ENCODE data around the gene NIM1K.
"Not testable (repeated sequence)": the region's sequence is repeated elsewhere in the genome, so short reads cannot be mapped to it uniquely, and the experiment has no call there.

The NIM1K gene

GRCh38 chr5:43191740-43192557 lies at the start of gene NIM1K:
Gene NIM1K (plus strand): TSS chr5:43192225. CDS start chr5:43245776, 53,551 bp downstream.
- no peak for DNase-seq (ENCODE audit: low read depth)

GRCh38 chr5:43145071-43145470 lies 47.0 kb upstream of the NIM1K start:
- no peak for DNase-seq (ENCODE audit: low read depth)

GRCh38 chr5:43146958-43147357 lies 45.1 kb upstream of the NIM1K start:
- no peak for DNase-seq (ENCODE audit: low read depth)

DNA sequence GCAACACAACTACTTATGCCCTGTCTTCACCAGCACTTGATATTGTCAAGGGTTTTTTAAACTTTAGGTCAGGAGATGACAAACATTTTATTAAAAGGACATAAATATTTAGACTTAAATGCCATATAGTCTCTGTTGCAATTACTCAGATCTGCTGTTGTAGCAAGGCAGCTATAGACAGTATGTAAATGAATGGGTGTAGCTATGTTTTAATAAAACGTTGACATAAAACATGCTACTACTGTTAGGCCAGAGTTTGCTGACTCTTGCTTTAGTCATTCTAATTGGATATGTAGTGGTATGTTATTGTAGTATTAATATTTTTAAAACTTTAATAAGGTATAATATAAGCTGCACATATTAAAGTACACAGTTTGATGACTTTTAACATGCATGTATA lies 43.6 kb upstream of the NIM1K start:
- no peak for DNase-seq (ENCODE audit: low read depth)

- no peak for DNase-seq (ENCODE audit: low read depth)
Measured at GRCh38 chr5:43149231-43149630, 42.8 kb upstream of the NIM1K start.

GRCh38 chr5:43150075-43150474 lies 42.0 kb upstream of the NIM1K start:
- no peak for DNase-seq (ENCODE audit: low read depth)

DNA sequence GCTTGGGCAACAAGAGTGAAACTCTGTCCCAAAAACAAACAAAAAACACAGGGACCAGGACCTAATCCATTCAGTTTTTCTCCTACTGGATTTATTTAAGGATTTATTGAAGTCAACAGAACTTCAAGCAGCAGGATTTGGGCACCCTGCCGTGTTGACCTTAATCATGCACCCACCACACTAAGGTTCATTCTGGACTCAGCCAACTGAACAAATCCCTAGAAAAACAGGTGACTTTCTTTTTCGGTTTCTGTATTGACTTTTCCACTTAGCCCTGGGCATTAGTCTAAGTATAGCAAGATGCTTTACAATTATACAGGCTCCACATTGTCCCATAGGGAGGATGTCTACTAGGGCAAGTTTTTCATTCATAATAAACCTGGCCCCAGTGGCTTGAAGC lies 41.3 kb upstream of the NIM1K start:
- no peak for DNase-seq (ENCODE audit: low read depth)

DNA sequence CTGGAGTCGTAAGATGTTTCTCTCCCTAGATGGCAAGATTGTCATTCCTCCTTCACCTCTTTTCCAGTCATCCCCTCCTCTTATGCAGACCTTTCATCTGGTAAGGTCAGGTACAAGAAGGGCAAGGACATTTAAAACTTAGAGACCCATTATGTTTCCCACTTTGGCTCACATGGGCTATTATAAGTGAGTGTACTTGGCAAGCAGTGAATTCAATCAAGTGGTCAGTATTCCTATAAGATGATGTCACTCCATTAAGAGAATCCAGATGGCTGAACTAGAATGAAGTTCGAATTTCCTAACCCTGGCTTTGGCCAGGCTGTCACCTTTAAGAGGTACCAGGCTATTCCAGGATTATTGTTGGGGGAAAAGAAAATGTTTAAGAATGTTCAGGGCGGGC lies 39.1 kb upstream of the NIM1K start:
- no peak for DNase-seq (ENCODE audit: low read depth)

- DNase-seq (ENCODE audit: low read depth) = no peak
Measured at GRCh38 chr5:43154469-43154868, 37.6 kb upstream of the NIM1K start.

- no peak for DNase-seq (ENCODE audit: low read depth)
Measured at GRCh38 chr5:43155394-43156096, 36.5 kb upstream of the NIM1K start.

DNA sequence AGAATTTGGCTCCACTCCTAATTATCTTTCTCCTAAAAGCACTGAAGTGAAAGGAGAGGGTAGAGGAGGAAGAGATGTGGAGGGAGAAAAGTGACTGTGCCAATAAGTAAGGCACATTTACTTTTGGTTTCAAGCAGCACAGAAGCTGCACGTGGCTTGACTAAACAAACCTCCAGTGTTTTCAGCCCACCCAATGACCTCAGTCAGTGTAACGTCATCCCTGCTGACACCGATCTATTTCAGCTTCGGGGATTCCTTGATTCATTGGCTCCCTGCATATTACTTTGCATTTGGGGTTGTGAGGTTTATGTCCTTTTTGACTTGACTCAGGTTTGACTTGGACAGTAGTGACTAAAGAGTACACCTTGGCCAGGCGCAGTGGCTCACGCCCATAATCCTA lies 35.6 kb upstream of the NIM1K start:
- no peak for DNase-seq (ENCODE audit: low read depth)

GRCh38 chr5:43157068-43157467 lies 35.0 kb upstream of the NIM1K start:
- DNase-seq (ENCODE audit: low read depth) = no peak

- no peak for DNase-seq (ENCODE audit: low read depth)
Measured at GRCh38 chr5:43161244-43161643, 30.8 kb upstream of the NIM1K start.

GRCh38 chr5:43164801-43165200 lies 27.2 kb upstream of the NIM1K start:
- not testable (repeated sequence) for DNase-seq (ENCODE audit: low read depth)

GRCh38 chr5:43165323-43165722 lies 26.7 kb upstream of the NIM1K start:
- DNase-seq (ENCODE audit: low read depth) = no peak

DNA sequence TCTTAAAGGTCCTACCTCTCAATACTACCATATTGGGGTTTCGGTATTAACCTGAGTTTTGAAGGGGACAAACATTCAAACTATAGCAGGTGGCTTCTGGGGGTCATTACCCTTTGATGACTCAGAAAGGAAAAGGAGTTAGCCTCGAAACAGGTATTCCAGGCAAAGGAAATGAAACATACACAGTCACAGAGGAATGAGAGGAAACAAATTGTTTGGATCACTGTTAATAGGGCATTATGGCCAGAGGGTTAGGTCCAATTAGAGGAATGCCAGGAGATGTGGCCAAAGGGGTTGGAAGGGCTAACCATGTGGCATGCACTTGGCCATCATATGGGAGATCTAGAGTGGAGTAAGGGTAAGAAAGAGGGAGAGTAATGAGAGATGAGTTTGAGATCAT lies 23.9 kb upstream of the NIM1K start:
- DNase-seq (ENCODE audit: low read depth) = no peak

DNA sequence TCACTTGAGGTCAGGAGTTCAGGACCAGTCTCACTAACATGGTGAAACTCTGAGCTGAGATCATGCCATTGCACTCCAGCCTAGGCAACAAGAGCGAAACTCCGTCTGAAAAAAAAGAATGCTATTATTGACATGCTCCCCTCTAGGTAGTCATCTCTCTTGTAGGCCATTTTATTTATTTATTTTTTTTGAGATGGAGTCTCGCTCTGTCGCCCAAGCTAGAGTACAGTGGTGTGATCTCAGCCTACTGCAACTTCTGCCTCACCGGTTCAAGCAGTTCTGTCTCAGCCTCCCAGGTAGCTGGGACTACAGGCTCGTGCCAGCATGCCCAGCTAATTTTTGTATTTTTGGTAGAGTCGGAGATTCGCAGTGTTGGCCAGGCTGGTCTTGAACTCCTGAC lies 20.6 kb upstream of the NIM1K start:
- DNase-seq (ENCODE audit: low read depth) = no peak

GRCh38 chr5:43171926-43172325 lies 20.1 kb upstream of the NIM1K start:
- DNase-seq (ENCODE audit: low read depth) = no peak

DNA sequence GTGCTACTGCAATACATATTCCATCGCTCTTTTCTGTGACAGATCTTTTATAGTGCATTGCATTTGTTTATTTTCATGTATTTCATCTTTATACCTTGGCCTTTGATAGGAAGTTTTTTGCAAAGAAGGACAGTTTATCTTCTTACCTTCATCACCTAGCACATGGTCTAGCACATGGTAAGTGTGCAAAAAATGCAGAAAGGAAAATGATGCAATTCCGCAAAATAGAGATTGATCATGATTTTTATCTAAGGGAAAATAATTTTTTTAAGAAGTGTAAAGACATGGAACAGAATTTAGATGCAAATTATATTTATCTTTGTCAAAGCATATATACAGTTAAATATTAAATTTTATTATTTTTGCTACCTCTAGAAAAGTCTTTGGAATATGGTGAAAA lies 19.2 kb upstream of the NIM1K start:
- no peak for DNase-seq (ENCODE audit: low read depth)

DNA sequence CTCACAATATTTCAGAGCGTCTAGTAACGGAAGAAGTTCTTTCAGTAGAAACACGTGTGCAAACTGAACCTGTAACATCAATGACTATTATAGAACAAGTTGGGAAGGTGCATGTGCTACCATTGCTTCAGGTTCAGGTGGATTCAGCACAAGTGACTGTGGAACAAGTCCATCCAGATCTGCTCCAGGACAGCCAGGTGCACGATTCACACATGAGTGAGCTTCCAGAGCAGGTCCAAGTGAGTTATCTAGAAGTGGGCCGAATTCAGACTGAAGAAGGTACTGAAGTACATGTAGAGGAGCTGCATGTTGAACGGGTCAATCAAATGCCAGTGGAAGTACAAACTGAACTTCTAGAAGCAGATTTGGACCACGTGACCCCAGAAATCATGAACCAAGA lies 17.4 kb upstream of the NIM1K start:
- DNase-seq (ENCODE audit: low read depth) = no peak

DNA sequence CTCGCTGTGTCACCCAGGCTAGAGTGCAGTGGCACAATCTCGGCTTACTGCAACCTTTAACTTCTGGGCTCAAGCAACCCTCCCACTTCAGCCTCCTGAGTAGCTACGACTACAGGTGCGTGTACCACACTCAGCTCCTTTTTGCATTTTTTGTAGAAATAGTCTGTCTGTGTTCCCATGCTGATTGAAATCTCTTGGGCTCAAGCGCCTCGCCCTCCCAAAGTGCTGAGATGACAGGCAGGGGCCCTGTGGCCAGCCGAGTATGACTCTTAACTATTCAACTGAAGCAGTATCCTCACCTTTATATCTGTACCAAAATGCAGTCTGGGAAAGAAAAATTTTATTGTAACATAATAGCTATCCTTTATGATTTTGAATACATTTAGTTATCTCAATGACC lies 12.2 kb upstream of the NIM1K start:
- DNase-seq (ENCODE audit: low read depth) = no peak

DNA sequence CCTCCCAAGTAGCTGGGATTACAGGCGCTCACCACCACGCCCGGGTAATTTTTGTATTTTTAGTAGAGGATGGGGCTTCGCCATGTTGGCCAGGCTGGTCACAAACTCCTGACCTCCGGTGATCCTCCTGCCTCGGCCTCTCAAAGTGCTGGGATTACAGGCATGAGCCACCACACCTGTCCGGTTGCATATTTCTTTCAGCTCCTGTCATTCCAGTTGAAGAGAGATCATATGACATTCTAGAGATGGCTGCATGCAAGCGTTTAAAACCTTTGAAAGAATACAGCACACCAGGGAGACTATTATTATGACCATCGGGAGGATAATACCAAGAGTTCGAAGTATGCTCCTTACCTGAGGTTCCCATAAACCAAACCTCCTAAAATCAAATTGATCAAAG lies 9.6 kb upstream of the NIM1K start:
- DNase-seq (ENCODE audit: low read depth) = no peak

GRCh38 chr5:43183101-43183500 lies 8.9 kb upstream of the NIM1K start:
- not testable (repeated sequence) for DNase-seq (ENCODE audit: low read depth)

Data from stimulated activated CD8-positive, alpha-beta memory T cell treated with anti-CD3 and anti-CD28 coated beads, Interleukin-15, amount 100 ng/mL, for 1 hour (primary cell).